ENCODE measurements around the gene UNC93B1.
"Not testable (repeated sequence)": the region's sequence is repeated elsewhere in the genome, so short reads cannot be mapped to it uniquely, and the experiment has no call there.

UNC93B1 gene

DNA sequence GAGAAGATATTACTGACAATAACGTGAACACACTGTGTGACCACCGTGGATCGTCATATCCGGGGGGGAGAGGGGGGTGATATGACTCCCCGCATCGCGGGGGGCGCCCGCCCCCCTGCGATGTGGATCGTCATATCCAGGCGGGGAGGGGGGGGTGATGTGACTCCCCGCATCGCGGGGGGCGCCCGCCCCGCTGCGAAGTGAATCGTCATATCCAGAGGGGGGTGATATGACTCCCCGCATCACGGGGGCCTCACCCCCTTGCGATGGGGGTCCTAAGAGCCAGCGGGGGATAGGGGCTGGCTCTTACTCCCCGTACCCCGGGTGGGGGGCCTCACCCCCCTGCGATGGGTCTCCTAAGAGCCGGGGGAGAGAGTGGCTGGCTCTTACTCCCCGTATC, 19.9 kb downstream of the UNC93B1 start:
- DNase-seq (ENCODE audit: low read depth): no peak
- TF ChIP-seq, protein P1, sequence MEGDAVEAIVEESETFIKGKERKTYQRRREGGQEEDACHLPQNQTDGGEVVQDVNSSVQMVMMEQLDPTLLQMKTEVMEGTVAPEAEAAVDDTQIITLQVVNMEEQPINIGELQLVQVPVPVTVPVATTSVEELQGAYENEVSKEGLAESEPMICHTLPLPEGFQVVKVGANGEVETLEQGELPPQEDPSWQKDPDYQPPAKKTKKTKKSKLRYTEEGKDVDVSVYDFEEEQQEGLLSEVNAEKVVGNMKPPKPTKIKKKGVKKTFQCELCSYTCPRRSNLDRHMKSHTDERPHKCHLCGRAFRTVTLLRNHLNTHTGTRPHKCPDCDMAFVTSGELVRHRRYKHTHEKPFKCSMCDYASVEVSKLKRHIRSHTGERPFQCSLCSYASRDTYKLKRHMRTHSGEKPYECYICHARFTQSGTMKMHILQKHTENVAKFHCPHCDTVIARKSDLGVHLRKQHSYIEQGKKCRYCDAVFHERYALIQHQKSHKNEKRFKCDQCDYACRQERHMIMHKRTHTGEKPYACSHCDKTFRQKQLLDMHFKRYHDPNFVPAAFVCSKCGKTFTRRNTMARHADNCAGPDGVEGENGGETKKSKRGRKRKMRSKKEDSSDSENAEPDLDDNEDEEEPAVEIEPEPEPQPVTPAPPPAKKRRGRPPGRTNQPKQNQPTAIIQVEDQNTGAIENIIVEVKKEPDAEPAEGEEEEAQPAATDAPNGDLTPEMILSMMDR (IDR thresholded peaks at IDR 0.05; ENCODE audit: low read length, missing control alignments): no peak
- H3K4me3 ChIP-seq (replicated peaks; ENCODE audit: low read depth, low read length): no peak overlapping the region

DNA sequence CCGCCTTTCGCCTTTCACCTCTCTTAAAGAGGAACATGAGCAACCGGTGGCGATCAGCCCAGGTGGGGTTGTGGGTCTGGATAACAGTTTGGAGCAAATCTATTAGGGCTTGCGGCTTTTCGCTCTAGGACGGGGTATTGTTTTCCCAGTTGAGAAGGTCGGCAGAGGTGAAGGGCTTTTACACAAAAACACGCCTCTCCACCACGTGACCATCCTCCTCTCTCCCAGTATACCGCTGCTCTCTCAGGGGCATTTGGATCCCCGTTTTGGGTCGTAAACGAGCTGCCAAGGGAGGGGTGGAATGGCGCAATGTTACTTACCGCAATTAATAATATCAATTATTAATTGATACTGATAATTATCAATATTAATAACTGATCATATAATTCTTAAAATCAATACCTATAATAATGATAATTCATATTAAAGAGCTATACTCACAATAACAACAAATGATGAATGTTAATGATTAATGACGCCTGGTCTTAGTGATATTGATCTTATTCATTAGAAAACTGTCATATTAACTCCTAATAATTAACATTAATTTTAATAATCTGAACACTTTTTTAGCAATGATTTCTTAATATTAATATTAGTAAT, 21.5 kb downstream of the UNC93B1 start:
- DNase-seq (ENCODE audit: low read depth); H3K4me3 ChIP-seq (replicated peaks; ENCODE audit: low read depth, low read length): not testable (repeated sequence)

DNA sequence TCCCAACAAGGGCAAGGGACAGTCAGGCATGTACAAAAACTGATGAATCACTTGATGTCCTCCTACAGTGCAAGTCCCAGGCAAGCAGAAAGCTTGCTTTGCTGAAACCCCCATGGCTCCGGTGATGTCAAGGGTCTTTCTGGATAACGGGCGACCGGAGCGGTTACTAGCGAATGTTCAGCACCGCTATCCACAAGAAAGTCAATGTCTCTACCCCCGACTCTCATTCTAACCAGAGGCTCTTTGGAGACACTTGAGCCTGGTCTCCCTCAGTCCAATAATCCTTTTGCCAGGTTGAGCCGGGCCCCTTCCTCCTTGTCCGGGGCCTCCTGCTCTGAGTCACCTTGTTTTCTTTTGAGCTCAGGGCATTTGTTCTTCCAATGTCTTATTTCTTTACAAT, 22.7 kb downstream of the UNC93B1 start:
- not testable (repeated sequence) for H3K4me3 ChIP-seq (replicated peaks; ENCODE audit: low read depth, low read length); DNase-seq (ENCODE audit: low read depth)

DNA sequence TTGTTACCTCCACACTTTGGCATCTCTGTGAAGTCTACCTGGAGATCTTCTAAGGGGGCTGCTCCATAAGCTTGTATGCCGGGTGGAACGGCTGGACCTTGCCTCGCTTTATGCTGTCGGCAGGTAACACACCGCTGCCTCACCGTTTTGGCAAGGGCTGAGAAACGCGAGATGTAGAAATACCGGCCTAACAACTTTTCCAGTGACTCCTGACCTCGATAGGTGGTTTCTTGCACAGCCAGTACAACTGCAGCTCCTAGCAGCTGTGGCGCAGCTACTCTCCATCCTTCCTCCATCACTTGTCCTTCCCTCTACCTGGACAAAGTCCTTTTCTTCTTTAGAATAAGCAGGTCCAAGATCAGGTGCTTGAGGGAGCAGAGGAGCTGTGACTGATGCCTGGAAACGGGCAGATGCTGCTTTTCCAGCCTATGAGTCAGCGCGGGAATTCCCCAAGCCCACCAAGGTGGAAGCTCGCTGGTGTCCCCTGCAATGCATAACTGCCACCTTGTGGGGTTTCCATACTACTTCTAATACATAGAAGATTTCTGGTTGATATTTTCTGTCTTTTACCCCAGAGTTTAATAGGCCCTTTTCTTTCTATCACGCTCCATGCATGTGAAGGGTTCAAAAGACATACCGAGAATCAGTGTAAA, 25.0 kb downstream of the UNC93B1 start:
- H3K4me3 ChIP-seq (replicated peaks; ENCODE audit: low read depth, low read length); DNase-seq (ENCODE audit: low read depth): not testable (repeated sequence)

DNA sequence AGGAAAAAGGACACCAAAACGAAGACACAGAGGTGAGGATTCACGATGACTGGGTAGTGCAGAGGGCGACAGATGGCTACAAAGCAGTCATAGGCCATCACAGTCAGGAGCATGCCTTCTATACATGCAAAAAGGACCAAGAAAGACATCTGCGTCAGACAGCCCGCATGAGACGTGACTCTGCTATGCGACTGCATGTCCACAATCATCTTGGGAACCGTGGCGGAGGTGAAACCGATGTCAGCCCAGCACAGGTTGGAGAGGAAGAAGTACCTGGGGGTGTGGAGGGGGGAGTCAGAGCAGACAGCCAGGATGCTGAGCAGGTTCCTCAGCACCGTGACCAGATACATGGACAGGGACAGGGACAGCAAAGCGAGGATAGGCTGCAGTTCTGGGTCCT, 29.2 kb downstream of the UNC93B1 start:
- not testable (repeated sequence) for DNase-seq (ENCODE audit: low read depth); H3K4me3 ChIP-seq (replicated peaks; ENCODE audit: low read depth, low read length)

DNA sequence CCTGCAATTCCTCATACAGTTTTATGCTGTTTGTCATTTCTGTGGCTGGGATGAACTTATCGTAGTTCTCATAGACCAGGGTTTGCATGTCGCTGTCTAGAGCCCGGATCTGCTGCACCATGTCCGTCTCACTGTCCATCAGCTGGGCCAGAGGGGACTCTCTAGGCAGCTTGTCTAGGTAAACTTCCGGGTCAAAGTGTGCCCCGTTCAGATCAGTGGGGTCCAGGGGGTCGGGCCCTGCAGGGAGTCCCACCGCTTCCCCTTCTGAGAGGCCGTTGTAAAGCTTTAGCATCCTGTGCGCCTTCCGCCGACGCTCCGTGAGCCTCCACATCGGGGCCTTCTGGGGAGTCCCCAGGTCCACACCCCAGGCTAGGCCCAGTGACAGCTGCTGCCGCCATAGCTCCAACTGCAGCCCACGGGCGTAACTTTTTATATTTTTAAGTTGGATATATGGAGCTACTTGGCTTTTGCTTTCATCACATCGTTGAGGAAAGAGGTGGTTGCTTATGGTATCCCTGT, 38.0 kb downstream of the UNC93B1 start:
- not testable (repeated sequence) for H3K4me3 ChIP-seq (replicated peaks; ENCODE audit: low read depth, low read length); DNase-seq (ENCODE audit: low read depth)

DNA sequence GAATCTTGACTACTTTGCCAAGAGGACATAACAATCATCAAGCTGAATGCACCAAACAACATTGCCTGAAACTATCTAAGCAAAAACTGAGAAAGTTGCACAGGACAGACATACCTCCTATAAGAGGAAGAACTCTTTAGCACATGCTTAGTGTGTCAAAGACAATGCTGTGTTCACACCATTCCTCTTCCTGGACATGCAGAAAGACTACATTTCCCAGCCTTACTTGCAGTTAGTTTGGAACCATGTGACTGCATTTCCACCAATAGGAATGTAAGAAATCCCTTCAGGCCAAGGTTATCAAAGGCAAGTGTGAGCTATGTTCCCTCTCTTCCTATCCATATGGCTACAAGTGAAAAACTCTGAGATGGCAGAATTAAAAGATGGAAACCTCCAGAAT, 39.2 kb downstream of the UNC93B1 start:
- H3K4me3 ChIP-seq (replicated peaks; ENCODE audit: low read depth, low read length); DNase-seq (ENCODE audit: low read depth): not testable (repeated sequence)

DNA sequence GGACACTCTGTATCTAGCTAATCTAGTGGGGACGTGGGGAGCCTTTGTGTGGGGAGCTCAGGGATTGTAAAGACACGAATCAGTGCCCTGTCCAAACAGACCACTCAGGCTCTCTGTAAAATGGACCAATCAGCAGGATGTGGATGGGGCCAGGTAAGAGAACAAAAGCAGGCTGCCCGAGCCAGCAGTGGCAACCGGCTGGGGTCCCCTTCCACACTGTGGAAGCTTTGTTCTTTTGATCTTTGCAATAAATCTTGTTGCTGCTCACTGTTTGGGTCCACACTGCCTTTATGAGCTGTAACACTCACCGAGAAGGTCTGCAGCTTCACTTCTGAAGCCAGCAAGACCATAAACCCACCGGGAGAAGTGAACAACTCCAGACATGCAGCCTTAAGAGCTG, 40.0 kb downstream of the UNC93B1 start:
- not testable (repeated sequence) for DNase-seq (ENCODE audit: low read depth); H3K4me3 ChIP-seq (replicated peaks; ENCODE audit: low read depth, low read length)

DNA sequence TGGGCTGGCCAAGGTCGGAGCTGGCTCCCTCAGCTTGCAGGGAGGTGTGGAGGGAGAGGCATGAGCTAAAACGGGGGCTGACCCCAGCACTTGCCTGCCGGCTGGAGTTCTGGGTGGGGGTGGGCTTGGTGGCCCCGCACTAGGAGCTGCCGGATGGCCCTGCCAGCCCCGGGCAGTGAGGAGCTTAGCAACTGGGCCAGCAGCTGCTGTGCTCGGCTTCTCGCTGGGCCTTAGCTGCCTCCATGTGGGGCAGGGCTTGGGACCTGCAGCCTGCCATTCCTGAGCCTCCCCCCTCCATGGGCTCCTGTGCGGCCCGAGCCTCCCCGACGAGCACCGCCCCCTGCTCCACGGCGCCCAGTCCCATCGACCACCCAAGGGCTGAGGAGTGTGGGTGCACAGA, 40.7 kb downstream of the UNC93B1 start:
- DNase-seq (ENCODE audit: low read depth); H3K4me3 ChIP-seq (replicated peaks; ENCODE audit: low read depth, low read length): not testable (repeated sequence)

DNA sequence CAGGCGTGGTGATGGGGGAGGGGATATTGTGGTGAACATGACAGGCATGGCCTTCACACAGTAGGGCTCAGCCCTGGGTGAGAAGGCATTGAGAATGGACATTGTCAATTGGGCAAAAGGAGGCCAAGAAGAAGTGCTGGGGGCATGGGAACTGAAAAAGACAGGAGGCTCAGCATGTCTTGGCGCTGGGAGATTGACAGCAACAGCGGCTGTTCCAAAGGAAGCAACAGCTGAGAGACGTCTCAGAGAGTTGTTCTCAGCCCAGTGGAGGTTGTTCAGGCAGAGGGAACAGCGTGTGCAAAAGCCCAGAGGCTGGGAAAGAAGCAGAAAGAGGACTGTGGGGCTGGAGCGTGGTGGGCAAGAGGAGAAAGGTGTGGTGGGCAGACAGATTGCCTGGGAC, 47.7 kb downstream of the UNC93B1 start:
- H3K4me3 ChIP-seq (replicated peaks; ENCODE audit: low read depth, low read length); DNase-seq (ENCODE audit: low read depth): not testable (repeated sequence)

DNA sequence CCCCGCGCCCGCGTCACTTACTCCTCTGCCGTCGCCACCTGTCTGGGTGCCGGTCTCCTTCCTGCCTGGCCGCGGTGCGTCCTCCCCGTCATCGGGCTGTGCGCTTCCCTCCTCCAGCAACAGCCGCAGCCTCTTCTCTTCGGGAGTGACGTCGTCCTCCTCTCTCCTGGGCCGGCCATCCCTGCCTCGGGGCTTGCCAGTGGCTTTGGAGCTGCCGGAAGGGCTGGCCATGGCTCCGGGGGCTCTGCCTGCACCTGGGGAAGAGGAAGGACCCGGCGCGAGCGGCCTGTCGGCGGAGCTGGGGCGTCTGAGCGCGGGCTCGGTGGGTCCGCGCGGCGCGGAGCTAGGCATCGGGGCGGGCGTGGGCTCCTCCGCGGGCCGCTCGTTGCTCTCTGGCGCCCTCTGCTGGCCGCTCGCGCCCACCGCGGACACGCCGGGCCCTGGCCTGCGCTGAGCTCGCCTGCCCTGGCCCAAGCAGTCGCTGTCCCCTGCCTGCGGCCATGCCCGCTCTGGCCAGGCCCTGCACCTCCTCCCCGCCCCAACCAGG, 48.4 kb downstream of the UNC93B1 start:
- peak; percentile 50 for DNase-seq (ENCODE audit: low read depth)
- TF ChIP-seq, protein P1 (IDR thresholded peaks at IDR 0.05; ENCODE audit: low read length, missing control alignments): peak; percentile 25

DNA sequence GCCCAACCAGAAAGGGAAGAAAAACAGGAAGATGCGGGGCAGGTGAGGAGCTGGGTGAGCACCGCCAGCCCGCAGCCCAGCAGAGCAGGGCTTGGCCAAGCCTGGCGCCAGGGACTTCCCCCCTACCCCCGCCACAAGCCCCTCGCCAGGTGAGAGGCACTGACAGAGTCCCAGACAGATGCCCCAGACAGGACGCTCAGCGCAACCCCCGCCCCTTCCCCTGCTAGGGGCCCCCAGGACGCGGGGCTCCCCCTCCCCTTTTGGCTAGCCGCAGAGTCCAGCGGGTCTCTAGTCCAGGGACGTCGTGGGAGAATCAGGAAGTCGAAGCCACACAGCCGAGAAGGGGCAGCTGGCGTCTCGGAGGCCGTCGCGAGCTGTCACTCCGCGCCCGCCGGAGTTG, 48.9 kb downstream of the UNC93B1 start:
- not testable (repeated sequence) for H3K4me3 ChIP-seq (replicated peaks; ENCODE audit: low read depth, low read length)

More for the DNA sequence above, 48.4 kb downstream of the UNC93B1 start:
- H3K4me3 ChIP-seq (replicated peaks; ENCODE audit: low read depth, low read length): peak overlapping the region; percentile 32

DNA sequence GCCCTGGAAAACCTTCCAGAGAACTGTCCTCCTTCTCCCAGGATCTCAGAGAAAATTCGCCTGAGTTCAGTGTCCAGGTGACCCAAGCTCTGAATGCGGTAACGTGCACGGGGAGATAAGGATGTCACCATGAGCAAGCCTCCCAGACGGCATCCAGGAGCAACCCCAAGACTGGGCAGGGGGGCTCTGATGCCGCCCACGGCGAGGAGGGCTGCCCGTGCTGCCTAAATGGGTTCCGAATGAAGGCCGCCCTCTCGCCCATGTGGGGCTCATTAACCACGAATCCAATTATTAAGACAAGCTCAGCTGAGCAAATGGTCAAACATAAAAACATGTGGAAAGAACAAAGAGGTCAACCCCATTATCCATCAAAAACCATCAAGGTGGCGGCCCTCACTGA, 49.6 kb downstream of the UNC93B1 start:
- not testable (repeated sequence) for H3K4me3 ChIP-seq (replicated peaks; ENCODE audit: low read depth, low read length); DNase-seq (ENCODE audit: low read depth)

More for the DNA sequence above, 48.9 kb downstream of the UNC93B1 start:
- not testable (repeated sequence) for DNase-seq (ENCODE audit: low read depth)

DNA sequence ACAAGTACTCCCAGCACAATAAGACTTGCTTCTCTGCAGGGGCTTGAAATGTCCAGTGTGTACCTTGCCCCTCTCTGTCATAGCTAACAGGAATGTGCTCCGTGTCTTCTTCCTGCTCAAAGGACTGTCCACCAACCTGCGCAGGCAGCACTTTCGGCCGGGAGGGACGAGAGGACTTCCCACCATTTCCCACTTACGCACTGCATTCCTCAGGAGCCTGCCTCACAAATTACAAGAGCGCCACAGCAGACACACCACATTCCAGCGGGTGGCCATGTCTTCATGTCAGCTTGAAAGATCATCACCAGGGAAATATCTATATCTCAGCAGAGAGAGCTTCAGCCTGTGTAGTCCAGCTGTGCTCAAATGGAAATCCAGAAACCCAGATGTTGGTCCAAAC, 53.2 kb downstream of the UNC93B1 start:
- DNase-seq (ENCODE audit: low read depth); H3K4me3 ChIP-seq (replicated peaks; ENCODE audit: low read depth, low read length): not testable (repeated sequence)

DNA sequence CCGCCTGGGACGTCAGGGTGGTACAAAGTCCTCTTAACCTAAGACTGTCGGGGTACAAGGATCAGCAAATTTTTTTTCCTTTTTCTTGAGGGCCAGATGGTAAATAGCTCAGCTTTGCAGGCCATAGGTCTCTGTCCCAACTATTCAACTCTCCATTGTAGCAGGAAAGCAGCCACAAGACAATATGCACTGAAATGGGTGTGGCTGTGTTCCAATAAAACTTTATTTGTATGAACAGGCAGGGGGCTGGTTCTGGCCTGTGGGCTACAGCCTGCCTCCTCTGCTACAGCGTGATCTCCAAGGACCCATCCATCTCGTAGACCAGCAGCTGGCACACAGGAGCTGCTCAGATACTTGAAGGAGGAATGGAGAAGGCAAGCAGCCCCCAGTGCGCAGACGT, 56.1 kb downstream of the UNC93B1 start:
- DNase-seq (ENCODE audit: low read depth): not testable (repeated sequence)

DNA sequence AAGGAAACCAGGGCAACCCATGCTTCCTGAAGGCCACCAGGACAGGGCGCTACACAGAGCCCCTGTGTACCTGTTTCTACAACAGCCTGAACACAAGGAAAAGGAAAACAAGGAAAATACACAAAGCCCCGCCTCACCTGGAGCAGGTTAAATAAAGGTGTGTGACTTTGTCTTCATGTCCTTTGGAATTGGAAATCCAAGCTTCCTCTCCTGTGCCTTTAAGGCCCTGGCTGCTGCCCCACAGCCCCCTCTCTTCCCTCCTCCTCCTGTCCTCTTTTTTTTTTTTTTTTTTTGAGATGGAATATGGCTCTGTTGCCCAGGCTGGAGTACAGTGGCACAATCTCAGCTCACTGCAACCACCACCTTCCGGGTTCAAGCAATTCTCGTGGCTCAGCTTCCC, 57.5 kb downstream of the UNC93B1 start:
- H3K4me3 ChIP-seq (replicated peaks; ENCODE audit: low read depth, low read length); DNase-seq (ENCODE audit: low read depth): not testable (repeated sequence)

More for the DNA sequence above, 56.1 kb downstream of the UNC93B1 start:
- H3K4me3 ChIP-seq (replicated peaks; ENCODE audit: low read depth, low read length): not testable (repeated sequence)

DNA sequence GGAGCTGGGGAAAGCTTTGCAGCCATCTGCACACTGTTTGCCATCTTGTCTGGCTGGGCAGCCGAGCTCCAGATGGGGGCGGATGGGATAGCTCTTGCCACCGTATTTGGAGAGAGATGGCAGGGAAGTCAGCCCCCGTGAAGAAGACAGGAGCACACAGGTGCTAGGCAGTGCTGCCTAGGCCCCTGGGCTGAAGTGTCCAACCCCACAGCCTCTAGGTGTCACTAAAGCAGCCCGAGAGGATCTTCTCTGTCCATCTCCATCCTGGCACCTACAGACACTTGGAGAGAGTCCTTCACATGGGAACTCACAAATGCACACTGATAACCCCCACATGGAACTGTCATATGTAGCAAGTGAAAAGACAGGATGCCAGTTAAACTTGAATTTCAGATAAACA, 60.5 kb downstream of the UNC93B1 start:
- DNase-seq (ENCODE audit: low read depth); H3K4me3 ChIP-seq (replicated peaks; ENCODE audit: low read depth, low read length): not testable (repeated sequence)
